T-cell (primary cell): Measurements from ENCODE around the gene TAF6L. TPM values are rescaled to one million over a fixed set of nuclear protein-coding genes. Genes with fewer than 3 reads are reported as not detected.
A peak's percentile ranks its signal among the peaks of the same experiment; 100 is the strongest.

ENCODE experiments used
- ATAC-seq, 4 experiments: fragments of 200-7000 bp in 3 of 4; fragments of 150-1000 bp in 1 of 4; cut with Tn5 transposase; replicated peaks in 1 of 4; 1 replicate in 3 of 4; 2 replicates in 1 of 4; pipeline ENCODE4 v1.10.0; 2021; ENCODE audit warnings: moderate library complexity in 3 of 4, mild to moderate bottlenecking in 2 of 4, moderate number of reproducible peaks in 1 of 4
- CTCF ChIA-PET, 2 donors: fragments of 300-600 bp; sonication (Branson Sonifier 250); formaldehyde crosslinking; loops; one replicate each; lab custom pipeline; 2022; ENCODE audit warnings: antibody characterized with exemption in 2 of 2; lab: Charles Lee
- POLR2A ChIA-PET, 2 donors: fragments of 300-600 bp; sonication (Branson Sonifier 250); formaldehyde crosslinking; loops; one replicate each; lab custom pipeline; 2022; ENCODE audit warnings: antibody characterized with exemption in 2 of 2; lab: Charles Lee
- DNase-seq, 35 experiments: peaks; one replicate each; pipeline versions ENCODE4 v3.0.0 to v3.0.0-alpha.2; 2013 to 2023
- H3K27ac ChIP-seq: one replicate; pipeline ENCODE4 v1.5.1; 2013; ENCODE audit warnings: low read length
- H3K27me3 ChIP-seq, 2 experiments: replicated peaks in 1 of 2; 1 replicate in 1 of 2; 2 replicates in 1 of 2; pipeline versions ENCODE4 v1.6.1 to v1.7.0; 2013; ENCODE audit warnings: low read length in 1 of 2, mixed read lengths in 1 of 2; ENCODE audit not compliant: control insufficient read depth in 2 of 2, insufficient read depth in 2 of 2; ENCODE audit errors: extremely low read depth in 1 of 2
- H3K36me3 ChIP-seq, 2 donors: 1 replicate in 1 of 2; 2 replicates in 1 of 2; pipeline versions ENCODE4 v1.6.1 to v1.7.0; 2013; ENCODE audit warnings: low read length in 1 of 2; ENCODE audit not compliant: control insufficient read depth in 2 of 2, insufficient read depth in 1 of 2; ENCODE audit errors: extremely low read depth in 1 of 2
- H3K4me1 ChIP-seq, 2 experiments: 1 replicate in 1 of 2; 2 replicates in 1 of 2; pipeline versions ENCODE4 v1.6.1 to v1.7.0; 2013; ENCODE audit warnings: low read length in 2 of 2, mixed read lengths in 1 of 2; ENCODE audit not compliant: insufficient read depth in 2 of 2, control insufficient read depth in 1 of 2; ENCODE audit errors: extremely low read depth in 1 of 2
- H3K4me3 ChIP-seq, 2 donors: 1 replicate in 1 of 2; 2 replicates in 1 of 2; pipeline versions ENCODE4 v1.5.1 to v1.7.0; 2013; ENCODE audit warnings: mild to moderate bottlenecking in 2 of 2, low read length in 1 of 2, moderate library complexity in 1 of 2; ENCODE audit not compliant: control insufficient read depth in 1 of 2; ENCODE audit errors: extremely low read depth in 1 of 2
- H3K9me3 ChIP-seq: 2 replicates; pipeline ENCODE4 v1.7.0; 2013
- H3K27ac Mint-ChIP-seq, 2 donors: one replicate each; pipeline ENCODE4 v1.8.0; 2020 to 2021; ENCODE audit warnings: mild to moderate bottlenecking in 2 of 2, mixed read lengths in 2 of 2
- H3K27me3 Mint-ChIP-seq, 2 donors: one replicate each; pipeline ENCODE4 v1.8.0; 2021 to 2022; ENCODE audit warnings: mixed read lengths in 2 of 2
- H3K36me3 Mint-ChIP-seq: one replicate; pipeline ENCODE4 v1.8.0; 2021; ENCODE audit warnings: mixed read lengths
- H3K4me1 Mint-ChIP-seq, 3 donors: one replicate each; pipeline ENCODE4 v1.8.0; 2020 to 2022; ENCODE audit warnings: mixed read lengths in 3 of 3, mild to moderate bottlenecking in 1 of 3
- H3K4me3 Mint-ChIP-seq, 3 donors: one replicate each; pipeline ENCODE4 v1.8.0; 2020 to 2022; ENCODE audit warnings: mild to moderate bottlenecking in 3 of 3, mixed read lengths in 3 of 3, moderate library complexity in 3 of 3
- H3K9me3 Mint-ChIP-seq, 3 donors: one replicate each; pipeline ENCODE4 v1.8.0; 2020 to 2022; ENCODE audit warnings: mixed read lengths in 3 of 3
- WGBS: methylation state at CpG from one replicate; pipeline ENCODE4 v1.1.5; 2013; ENCODE audit warnings: missing lambda C conversion rate; ENCODE audit not compliant: insufficient coverage; 5-methylcytosine and 5-hydroxymethylcytosine counted together
- total RNA-seq, 35 experiments: library from RNA in 6 of 35; stranded (reverse) in 6 of 35; fragments of 120-200 nt in 1 of 35; gene quantifications; one replicate each; pipeline versions ENCODE4 v1.2.1 to v1.2.4 and lab custom pipeline; 2013 to 2026

The TAF6L gene
- total RNA-seq, 5 donors from 2014 or later (not counting 1 experiment from before 2014, with no cell fraction given), result 15.1 to 29.5 (median 29.0) TPM

- POLR2A ChIA-PET, result interaction anchor here in 1 of 2 donors (0.6 to 1.0 kb wide), 2 partner anchors 39 to 85 kb away, joined by 3 to 4 read pairs; no protein-coding TSS in a partner anchor
Observed at GRCh38 chr11:62770778-62771143, 435 bp upstream of the TAF6L start.

GRCh38 chr11:62774407-62774806 is 3.2 kb downstream of the TAF6L start:
- WGBS, result 92% methylated on average over 4 of the region's 6 CpGs
- H3K4me1 Mint-ChIP-seq, result peaks cover 24 to 33% (median 27%) of the 10 kb centered on the region in 3 donors
- peaks cover 8 to 35% of the 10 kb centered on the region in 2 experiments for H3K4me1 ChIP-seq
- no peak overlapping the region for H3K4me3 ChIP-seq
- no peak for DNase-seq
- H3K36me3 Mint-ChIP-seq, result peaks cover 20% of the 10 kb centered on the region
- no peaks in the 10 kb centered on the region for H3K27me3 ChIP-seq
- CTCF ChIA-PET, result interaction anchor here (0.6 to 1.1 kb wide), 5 partner anchors 12 to 194 kb away, joined by 3 to 9 read pairs (median 5); no protein-coding TSS in a partner anchor
- H3K27ac ChIP-seq, result no peak overlapping the region
- H3K36me3 ChIP-seq, result peaks cover 12 to 20% of the 10 kb centered on the region in 2 donors
- ATAC-seq, result no peak
- no peak overlapping the region for H3K4me3 Mint-ChIP-seq
- POLR2A ChIA-PET, result interaction anchor here in 1 of 2 donors (0.7 kb wide), 1 partner anchor 33 kb away, joined by 8 read pairs; no protein-coding TSS in a partner anchor
- H3K9me3 Mint-ChIP-seq, result no peaks in the 10 kb centered on the region
- H3K27ac Mint-ChIP-seq, result no peak overlapping the region
- no peaks in the 10 kb centered on the region for H3K27me3 Mint-ChIP-seq
- H3K9me3 ChIP-seq, result no peaks in the 10 kb centered on the region

More at GRCh38 chr11:62770778-62771143, 435 bp upstream of the TAF6L start:
- peaks cover 4 to 25% of the 10 kb centered on the region in 2 donors for H3K36me3 ChIP-seq
- peak overlapping the region; percentile 67 to 82 for H3K4me3 ChIP-seq
- Mint-ChIP-seq H3K9me3 (no peaks in the 10 kb centered on the region), H3K4me3 (peak overlapping the region; percentile 88 to 94 (median 92)), H3K4me1 (peaks cover 21 to 28% (median 27%) of the 10 kb centered on the region in 3 donors), H3K27me3 (no peaks in the 10 kb centered on the region), H3K27ac (peak overlapping the region; percentile 94 to 95), H3K36me3 (peaks cover 15% of the 10 kb centered on the region)
- no peaks in the 10 kb centered on the region for H3K27me3 ChIP-seq
- CTCF ChIA-PET, result interaction anchor here (0.5 to 2.6 kb wide), 7 partner anchors 9 to 86 kb away, joined by 3 to 9 read pairs (median 3); partner anchors contain the start of genes POLR2G (in 2 of the 2), TMEM223 (in 1 of the 2) and ZBTB3 (in 1 of the 2)
- 2% methylated on average over 6 of the region's 18 CpGs for WGBS
- H3K27ac ChIP-seq, result peak overlapping the region; percentile 77
- DNase-seq (peak in 4 of 35 experiments; percentile 15 to 32 (median 16)), ATAC-seq (peak in 3 of 4 experiments; percentile 3 to 8 (median 6))
- no peaks in the 10 kb centered on the region for H3K9me3 ChIP-seq
- H3K4me1 ChIP-seq, result peaks cover 8 to 26% of the 10 kb centered on the region in 2 experiments

GRCh38 chr11:62775646-62776045 is 4.5 kb downstream of the TAF6L start:
- ChIA-PET POLR2A (interaction anchor here (0.5 to 0.7 kb wide), 5 partner anchors 19 to 184 kb away, joined by 3 to 8 read pairs (median 3); partner anchors contain the start of gene TUT1 (in 1 of the 2)), CTCF (interaction anchor here (0.5 to 0.7 kb wide), 3 partner anchors 45 to 91 kb away, joined by 3 to 4 read pairs (median 3); no protein-coding TSS in a partner anchor)
- H3K9me3 ChIP-seq, result no peaks in the 10 kb centered on the region
- no peak for DNase-seq
- no peak overlapping the region for H3K4me3 ChIP-seq
- no peaks in the 10 kb centered on the region for H3K27me3 Mint-ChIP-seq
- peaks cover 5 to 24% of the 10 kb centered on the region in 2 experiments for H3K4me1 ChIP-seq
- peaks cover 20% of the 10 kb centered on the region for H3K36me3 Mint-ChIP-seq
- no peak for ATAC-seq
- H3K27ac ChIP-seq, result no peak overlapping the region
- H3K27ac Mint-ChIP-seq, result no peak overlapping the region
- WGBS, result 98% methylated on average over 11 of the region's 17 CpGs
- H3K27me3 ChIP-seq, result no peaks in the 10 kb centered on the region
- no peak overlapping the region for H3K4me3 Mint-ChIP-seq
- H3K4me1 Mint-ChIP-seq, result peaks cover 13 to 21% (median 16%) of the 10 kb centered on the region in 3 donors
- H3K36me3 ChIP-seq, result peaks cover 12 to 20% of the 10 kb centered on the region in 2 donors
- no peaks in the 10 kb centered on the region for H3K9me3 Mint-ChIP-seq

GRCh38 chr11:62777389-62777788 is 6.2 kb downstream of the TAF6L start:
- no peak overlapping the region for H3K4me3 Mint-ChIP-seq
- POLR2A ChIA-PET, result no interaction called here

GRCh38 chr11:62778441-62778840 is 7.2 kb downstream of the TAF6L start:
- DNase-seq (no peak), ATAC-seq (no peak)
- Mint-ChIP-seq H3K9me3 (no peaks in the 10 kb centered on the region), H3K4me1 (peaks cover 0 to 10% (median 5%) of the 10 kb centered on the region in 3 donors), H3K36me3 (peaks cover 27% of the 10 kb centered on the region), H3K4me3 (no peak overlapping the region), H3K27ac (peak overlapping the region in 1 of 2 donors; percentile 45), H3K27me3 (no peaks in the 10 kb centered on the region)
- Histone ChIP-seq H3K4me3 (no peak overlapping the region), H3K27me3 (no peaks in the 10 kb centered on the region), H3K36me3 (peaks cover 22 to 29% of the 10 kb centered on the region in 2 donors), H3K4me1 (peaks cover 0 to 9% of the 10 kb centered on the region in 2 experiments), H3K9me3 (no peaks in the 10 kb centered on the region), H3K27ac (no peak overlapping the region)
- POLR2A ChIA-PET, result no interaction called here
- WGBS, result 90% methylated on average over 2 of the region's 3 CpGs
- CTCF ChIA-PET, result no interaction called here

More at GRCh38 chr11:62777389-62777788, 6.2 kb downstream of the TAF6L start:
- Histone ChIP-seq H3K9me3 (no peaks in the 10 kb centered on the region), H3K36me3 (peaks cover 16 to 24% of the 10 kb centered on the region in 2 donors), H3K4me3 (no peak overlapping the region), H3K27ac (no peak overlapping the region), H3K4me1 (peaks cover 0 to 12% of the 10 kb centered on the region in 2 experiments), H3K27me3 (no peaks in the 10 kb centered on the region)
- ATAC-seq (peak in 1 of 4 experiments; percentile 19), DNase-seq (no peak)
- CTCF ChIA-PET, result no interaction called here
- Mint-ChIP-seq H3K36me3 (peaks cover 20% of the 10 kb centered on the region), H3K4me1 (peaks cover 0 to 10% (median 5%) of the 10 kb centered on the region in 3 donors), H3K27me3 (no peaks in the 10 kb centered on the region), H3K27ac (peak overlapping the region; percentile 3 to 68), H3K9me3 (no peaks in the 10 kb centered on the region)
- 53% methylated on average over 2 of the region's 2 CpGs for WGBS

- WGBS, result 100% methylated on average over 4 of the region's 7 CpGs
- Mint-ChIP-seq H3K9me3 (no peaks in the 10 kb centered on the region), H3K27ac (peak overlapping the region in 1 of 2 donors; percentile 6), H3K4me1 (peaks cover under 1 to 14% (median 11%) of the 10 kb centered on the region in 3 donors), H3K4me3 (no peak overlapping the region), H3K36me3 (peaks cover 16% of the 10 kb centered on the region), H3K27me3 (no peaks in the 10 kb centered on the region)
- no peaks in the 10 kb centered on the region for H3K27me3 ChIP-seq
- ChIA-PET POLR2A (no interaction called here), CTCF (no interaction called here)
- ATAC-seq (no peak), DNase-seq (no peak)
- H3K4me3 ChIP-seq, result no peak overlapping the region
- no peaks in the 10 kb centered on the region for H3K9me3 ChIP-seq
- H3K4me1 ChIP-seq, result peaks cover 7 to 12% of the 10 kb centered on the region in 2 experiments
- peaks cover 11 to 17% of the 10 kb centered on the region in 2 donors for H3K36me3 ChIP-seq
- no peak overlapping the region for H3K27ac ChIP-seq
Observed at GRCh38 chr11:62782753-62783152, 11.6 kb downstream of the TAF6L start.
